Breast epithelium (tissue), 3 donors: Measurements from ENCODE around the gene MACROD2.
"Not testable (repeated sequence)": the region's sequence is repeated elsewhere in the genome, so short reads cannot be mapped to it uniquely, and the experiment has no call there.

Source experiments
- POLR2AphosphoS5 ChIP-seq, 3 donors: sonication (generic); formaldehyde crosslinking; IDR thresholded peaks; one replicate each; pipeline ENCODE4 v1.6.1; 2017; ENCODE audit warnings: antibody characterized with exemption in 3 of 3
- TF ChIP-seq, protein P1 (sequence below), 3 donors: fragments of 450-650 bp; IDR thresholded peaks; one replicate each; pipeline ENCODE4 v1.5.1; 2016 to 2017; ENCODE audit warnings: antibody characterized with exemption in 3 of 3, mild to moderate bottlenecking in 3 of 3, moderate library complexity in 3 of 3

DNA sequence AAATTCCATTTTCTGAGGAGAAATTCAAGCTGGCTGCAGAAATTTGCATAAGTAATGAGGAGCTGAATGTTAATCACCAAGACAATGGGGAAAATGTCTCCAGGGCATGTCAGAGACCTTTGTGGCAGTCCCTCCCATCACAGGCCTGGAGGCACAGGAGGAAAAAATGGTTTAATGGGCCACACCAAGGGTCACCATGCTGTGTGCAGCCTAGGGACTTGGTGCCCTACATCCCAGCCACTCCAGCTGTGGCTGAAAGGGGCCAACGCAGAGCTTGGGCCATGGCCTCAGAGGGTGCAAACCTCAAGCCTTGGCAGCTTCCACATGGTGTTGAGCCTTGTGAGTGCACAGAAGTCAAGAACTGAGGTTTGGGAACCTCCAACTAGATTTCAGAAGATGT is 987.0 kb downstream of the MACROD2 start:
- TF ChIP-seq, protein P1, sequence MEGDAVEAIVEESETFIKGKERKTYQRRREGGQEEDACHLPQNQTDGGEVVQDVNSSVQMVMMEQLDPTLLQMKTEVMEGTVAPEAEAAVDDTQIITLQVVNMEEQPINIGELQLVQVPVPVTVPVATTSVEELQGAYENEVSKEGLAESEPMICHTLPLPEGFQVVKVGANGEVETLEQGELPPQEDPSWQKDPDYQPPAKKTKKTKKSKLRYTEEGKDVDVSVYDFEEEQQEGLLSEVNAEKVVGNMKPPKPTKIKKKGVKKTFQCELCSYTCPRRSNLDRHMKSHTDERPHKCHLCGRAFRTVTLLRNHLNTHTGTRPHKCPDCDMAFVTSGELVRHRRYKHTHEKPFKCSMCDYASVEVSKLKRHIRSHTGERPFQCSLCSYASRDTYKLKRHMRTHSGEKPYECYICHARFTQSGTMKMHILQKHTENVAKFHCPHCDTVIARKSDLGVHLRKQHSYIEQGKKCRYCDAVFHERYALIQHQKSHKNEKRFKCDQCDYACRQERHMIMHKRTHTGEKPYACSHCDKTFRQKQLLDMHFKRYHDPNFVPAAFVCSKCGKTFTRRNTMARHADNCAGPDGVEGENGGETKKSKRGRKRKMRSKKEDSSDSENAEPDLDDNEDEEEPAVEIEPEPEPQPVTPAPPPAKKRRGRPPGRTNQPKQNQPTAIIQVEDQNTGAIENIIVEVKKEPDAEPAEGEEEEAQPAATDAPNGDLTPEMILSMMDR (IDR thresholded peaks at IDR 0.05): not testable (repeated sequence)
- TF ChIP-seq POLR2AphosphoS5 (IDR thresholded peaks at IDR 0.05): not testable (repeated sequence)
